Skin of body (tissue), 2 donors: ENCODE measurements around the gene PLCH2. TPM values are rescaled to one million over a fixed set of nuclear protein-coding genes. Genes with fewer than 3 reads are reported as not detected.

Experiments
- DNase-seq: peaks from one replicate; lab custom pipeline; 2025; lab: John Stamatoyannopoulos, UW
- total RNA-seq: library from RNA; depleted of rRNA; stranded (reverse); fragments of >200 nt; gene quantifications from one replicate; pipeline ENCODE4 v1.2.3, GENCODE V29; 2014

Gene PLCH2
- total RNA-seq, 1 donor from 2014 or later = 15.3 TPM

GRCh38 chr1:2460996-2461751 is 14.9 kb upstream of the PLCH2 start:
- no peak for DNase-seq

GRCh38 chr1:2462819-2463218 is 13.3 kb upstream of the PLCH2 start:
- DNase-seq = no peak

- DNase-seq = no peak
Measured at GRCh38 chr1:2463396-2463795, 12.7 kb upstream of the PLCH2 start.

GRCh38 chr1:2465371-2466269 is 10.5 kb upstream of the PLCH2 start:
- no peak for DNase-seq

- no peak for DNase-seq
Measured at GRCh38 chr1:2466270-2466665, 9.8 kb upstream of the PLCH2 start.

- DNase-seq = no peak
Measured at GRCh38 chr1:2466958-2467554, 9.0 kb upstream of the PLCH2 start.

- DNase-seq = no peak
Measured at GRCh38 chr1:2468041-2468472, 8.0 kb upstream of the PLCH2 start.

GRCh38 chr1:2468540-2468939 is 7.5 kb upstream of the PLCH2 start:
- no peak for DNase-seq

- DNase-seq = no peak
Measured at GRCh38 chr1:2469103-2469940, 6.8 kb upstream of the PLCH2 start.

GRCh38 chr1:2470290-2471158 is 5.6 kb upstream of the PLCH2 start:
- no peak for DNase-seq

- DNase-seq = no peak
Measured at GRCh38 chr1:2471159-2471471, 5.0 kb upstream of the PLCH2 start.

GRCh38 chr1:2471587-2472001 is 4.5 kb upstream of the PLCH2 start:
- DNase-seq = no peak

- no peak for DNase-seq
Measured at GRCh38 chr1:2472109-2472508, 4.0 kb upstream of the PLCH2 start.

GRCh38 chr1:2472561-2473177 is 3.4 kb upstream of the PLCH2 start:
- DNase-seq = no peak

- no peak for DNase-seq
Measured at GRCh38 chr1:2473198-2473597, 2.9 kb upstream of the PLCH2 start.

- DNase-seq = no peak
Measured at GRCh38 chr1:2474104-2474844, 1.8 kb upstream of the PLCH2 start.

GRCh38 chr1:2474933-2475371 is 1.1 kb upstream of the PLCH2 start:
- DNase-seq = no peak

GRCh38 chr1:2475571-2475970 is 518 bp upstream of the PLCH2 start:
- DNase-seq = no peak

GRCh38 chr1:2477309-2477708 is 1.2 kb downstream of the PLCH2 start:
- DNase-seq = no peak
